Endothelial cell of umbilical vein (primary cell): Measurements from ENCODE around the gene SERPINI1. TPM values are rescaled to one million over a fixed set of nuclear protein-coding genes. Genes with fewer than 3 reads are reported as not detected.

Experiments
- BruUV-seq: library from RNA; stranded (reverse); fragments of 400-500 nt; replicated peaks from 2 replicates; lab custom pipeline; 2021; lab: Mats Ljungman, UMichigan
- CTCF ChIA-PET: fragments of 300-600, 350-600 bp; sonication (Branson Sonifier 250); formaldehyde crosslinking; loops from one replicate; lab custom pipeline; 2021; ENCODE audit warnings: antibody characterized with exemption, inconsistent platforms; lab: Charles Lee
- POLR2A ChIA-PET: fragments of 300-600, 350-600 bp; sonication (Branson Sonifier 250); formaldehyde crosslinking; loops from one replicate; lab custom pipeline; 2021; ENCODE audit warnings: antibody characterized with exemption, inconsistent platforms; lab: Charles Lee
- DNase-seq: peaks from one replicate; pipeline ENCODE4 v3.0.0-alpha.2; 2011; ENCODE audit warnings: low read depth, low spot score
- FAIRE-seq: peaks from 2 replicates; lab custom pipeline; 2011; peaks lifted over from hg19 to GRCh38; lab: Jason Lieb, UNC
- H2AFZ ChIP-seq: 2 replicates; pipeline ENCODE4 v1.6.0; 2012; ENCODE audit warnings: low read depth, low read length, control low read depth, inconsistent platforms
- H3K27ac ChIP-seq: 2 replicates; pipeline ENCODE4 v1.5.1; 2011; ENCODE audit warnings: low read depth, mild to moderate bottlenecking, control low read depth, low read length, moderate library complexity; ENCODE audit not compliant: insufficient read depth
- H3K27me3 ChIP-seq, 2 experiments: 2 replicates each; pipeline versions ENCODE4 v1.6.0 to v1.6.1; 2011; ENCODE audit warnings: low read length in 2 of 2, mixed read lengths in 1 of 2; ENCODE audit not compliant: control insufficient read depth in 2 of 2, insufficient read depth in 2 of 2
- H3K36me3 ChIP-seq, 2 experiments: 2 replicates in 1 of 2; 3 replicates in 1 of 2; pipeline ENCODE4 v1.5.1; 2011; ENCODE audit warnings: low read length in 2 of 2, mild to moderate bottlenecking in 1 of 2, moderate library complexity in 1 of 2; ENCODE audit not compliant: control insufficient read depth in 2 of 2, insufficient read depth in 2 of 2; ENCODE audit errors: extremely low read depth in 1 of 2
- H3K4me1 ChIP-seq: 3 replicates; pipeline ENCODE4 v1.5.1; 2011; ENCODE audit warnings: mild to moderate bottlenecking, low read length; ENCODE audit not compliant: control insufficient read depth, insufficient read depth; ENCODE audit errors: extremely low read depth
- H3K4me2 ChIP-seq: 2 replicates; pipeline ENCODE4 v1.6.1; 2011; ENCODE audit warnings: low read length, control low read depth, mixed read lengths; ENCODE audit not compliant: insufficient read depth
- H3K4me3 ChIP-seq, 3 experiments: fragments of 200-600 bp in 1 of 3; sonication (generic), shearing (Covaris generic) in 1 of 3; replicated peaks in 1 of 3; 2 replicates each; pipeline ENCODE4 v1.5.1; 2011 to 2016; ENCODE audit warnings: control low read depth in 3 of 3, low read length in 3 of 3, mild to moderate bottlenecking in 2 of 3, inconsistent platforms in 1 of 3, low read depth in 1 of 3, moderate library complexity in 1 of 3; ENCODE audit not compliant: insufficient read depth in 1 of 3
- H3K79me2 ChIP-seq: 2 replicates; pipeline ENCODE4 v1.6.0; 2012; ENCODE audit warnings: low read length, inconsistent platforms; ENCODE audit not compliant: control insufficient read depth, insufficient read depth
- H3K9ac ChIP-seq: replicated peaks from 2 replicates; pipeline ENCODE3; 2011; ENCODE audit warnings: low read length, control low read depth; ENCODE audit not compliant: insufficient read depth; ENCODE audit errors: extremely low read depth
- H3K9me1 ChIP-seq: replicated peaks from 3 replicates; pipeline ENCODE4 v1.6.0; 2011; ENCODE audit warnings: mild to moderate bottlenecking, low read length; ENCODE audit not compliant: control insufficient read depth, insufficient read depth; ENCODE audit errors: extremely low read depth
- H3K9me3 ChIP-seq: replicated peaks from 2 replicates; pipeline ENCODE4 v1.5.1; 2012; ENCODE audit warnings: low read length, inconsistent platforms; ENCODE audit not compliant: control insufficient read depth, insufficient read depth
- H4K20me1 ChIP-seq: replicated peaks from 2 replicates; pipeline ENCODE3; 2011; ENCODE audit warnings: mild to moderate bottlenecking, low read length; ENCODE audit not compliant: control insufficient read depth, insufficient read depth; ENCODE audit errors: extremely low read depth
- CTCF ChIP-seq, 2 donors: IDR thresholded peaks; 1 replicate in 1 of 2; 2 replicates in 1 of 2; pipeline ENCODE4 v1.5.1; 2011; ENCODE audit warnings: low read length in 2 of 2, mild to moderate bottlenecking in 2 of 2, moderate library complexity in 2 of 2, control low read depth in 1 of 2, inconsistent platforms in 1 of 2, low read depth in 1 of 2; ENCODE audit not compliant: insufficient read depth in 1 of 2; ENCODE audit errors: extremely low read depth in 1 of 2
- EZH2 ChIP-seq: IDR thresholded peaks from 2 replicates; pipeline ENCODE4 v1.6.1; 2012; ENCODE audit warnings: borderline replicate concordance, low read depth, mild to moderate bottlenecking, moderate library complexity, low read length, inconsistent platforms; ENCODE audit not compliant: severe bottlenecking
- FOS ChIP-seq: IDR thresholded peaks from 2 replicates; pipeline ENCODE4 v1.6.1; 2011; ENCODE audit warnings: mild to moderate bottlenecking, low read length, moderate library complexity, borderline replicate concordance; ENCODE audit not compliant: insufficient read depth
- GATA2 ChIP-seq: IDR thresholded peaks from 2 replicates; pipeline ENCODE4 v1.7.0; 2011; ENCODE audit warnings: low read depth, mild to moderate bottlenecking, moderate library complexity, mixed read lengths, low read length; ENCODE audit not compliant: insufficient read length, insufficient read depth
- JUN ChIP-seq: IDR thresholded peaks from 2 replicates; pipeline ENCODE4 v1.6.1; 2011; ENCODE audit warnings: borderline replicate concordance, low read depth; ENCODE audit not compliant: insufficient read length, insufficient read depth
- MAX ChIP-seq: IDR thresholded peaks from 2 replicates; pipeline ENCODE4 v1.6.1; 2011; ENCODE audit not compliant: insufficient read depth, insufficient read length
- MYC ChIP-seq: IDR thresholded peaks from one replicate; pipeline ENCODE4 v1.6.1; 2011; ENCODE audit warnings: mild to moderate bottlenecking, low read depth, low read length
- POLR2A ChIP-seq: IDR thresholded peaks from 2 replicates; pipeline ENCODE4 v1.6.1; 2012; ENCODE audit warnings: low read depth, mild to moderate bottlenecking, control low read depth, low read length
- POLR2AphosphoS5 ChIP-seq: IDR thresholded peaks from 2 replicates; pipeline ENCODE4 v1.6.1; 2012; ENCODE audit warnings: low read depth, mild to moderate bottlenecking, control low read depth, low read length, moderate library complexity; ENCODE audit not compliant: insufficient read depth
- dilution Hi-C: fragments of 300-500 bp; cut with MboI; formaldehyde crosslinking; loops from one replicate; pipeline ENCODE4 v1.15.0; 2019; ENCODE audit warnings: low sequenced_read_pairs; ENCODE audit not compliant: extremely low pct_ligation_motif_present
- intact Hi-C: fragments of 100-400 bp; cut with micrococcal nuclease; formaldehyde crosslinking; loops from one replicate; pipeline ENCODE4 v1.10.0; 2022
- polyA plus RNA-seq, 4 experiments: library from polyadenylated mRNA; depleted of rRNA in 3 of 4; stranded (reverse) in 3 of 4; unstranded in 1 of 4; fragments of >200 nt; gene quantifications; 2 replicates each; pipeline versions ENCODE4 v1.2.1 to v1.2.3, GENCODE V29; 2011 to 2012; ENCODE audit warnings: missing spikeins in 1 of 4
- total RNA-seq: library from RNA; stranded (reverse); gene quantifications from 2 replicates; pipeline ENCODE4 v1.2.3, GENCODE V29; 2021

The SERPINI1 gene
- total and polyA plus RNA-seq, 2 donors (not counting 3 experiments of a cell fraction or from before 2014, with no cell fraction given) = 0.22 to 0.28 TPM

- Histone ChIP-seq H3K27ac (no peak overlapping the region), H3K4me1 (no peaks in the 10 kb centered on the region), H3K4me3 (no peak overlapping the region), H2AFZ (no peak overlapping the region), H4K20me1 (no peaks in the 10 kb centered on the region), H3K9me3 (no peaks in the 10 kb centered on the region), H3K79me2 (no peaks in the 10 kb centered on the region), H3K27me3 (no peaks in the 10 kb centered on the region), H3K9me1 (no peaks in the 10 kb centered on the region), H3K9ac (no peak overlapping the region), H3K4me2 (no peak overlapping the region), H3K36me3 (no peaks in the 10 kb centered on the region)
- CTCF ChIA-PET = no interaction called here
- POLR2A ChIA-PET = no interaction called here
- intact Hi-C loops (no loop called here), dilution Hi-C loops (no loop called here)
- no peak for DNase-seq
- no TSS peak for BruUV-seq
- no peak for FAIRE-seq
- TF ChIP-seq MYC = no peak
- no peak for TF ChIP-seq POLR2A
- TF ChIP-seq EZH2 = no peak
- no peak for TF ChIP-seq JUN
- TF ChIP-seq FOS = no peak
- no peak for TF ChIP-seq CTCF (IDR thresholded peaks at IDR 0.05; ENCODE audit: extremely low read depth in 1 of 2, insufficient read depth in 1 of 2, low read depth in 1 of 2, low read length in 2 of 2)
- no peak for TF ChIP-seq GATA2
- no peak for TF ChIP-seq MAX
- no peak for TF ChIP-seq POLR2AphosphoS5
Measured at GRCh38 chr3:167808910-167809309, 73.4 kb downstream of the SERPINI1 start.
